Measurements from ENCODE around the gene SOCS7. TPM values are rescaled to one million over a fixed set of nuclear protein-coding genes. Genes with fewer than 3 reads are reported as not detected.

SOCS7 gene
- total RNA-seq, 2 experiments from 2014 or later = 18.1 to 21.7 TPM

DNA sequence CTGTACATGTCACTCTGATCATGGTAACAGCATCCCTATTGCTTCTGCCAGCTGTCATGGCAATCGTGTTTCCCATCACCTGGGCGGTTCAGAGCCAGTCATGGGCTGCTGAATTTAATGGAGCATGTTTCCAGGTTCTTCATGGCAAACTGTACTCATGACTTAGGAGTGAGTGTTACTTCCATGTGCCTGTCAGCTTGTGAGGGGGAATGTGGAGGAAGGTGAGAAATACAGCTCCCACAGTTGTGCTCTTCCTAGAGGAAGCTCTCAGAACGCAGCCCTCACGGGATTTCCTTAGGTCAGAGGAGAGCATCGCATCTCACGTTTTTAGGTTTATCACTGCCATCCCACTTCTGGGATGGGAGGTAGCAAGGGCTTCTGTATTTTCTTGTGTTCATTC is 48.6 kb downstream of the SOCS7 start:
- intact Hi-C loops (cut with micrococcal nuclease) = no loop called here
- Mint-ChIP-seq H3K4me1 (ENCODE audit: low read depth) (no peaks in the 10 kb centered on the region), H3K27me3 (no peaks in the 10 kb centered on the region), H3K4me3 (no peak overlapping the region), H3K36me3 (peaks cover 23% of the 10 kb centered on the region), H3K27ac (no peak overlapping the region), H3K9me3 (no peaks in the 10 kb centered on the region)
- DNase-seq = no peak
- ChIA-PET CTCF (interaction anchor here (2.0 to 2.4 kb wide), 2 partner anchors 24 to 51 kb away, joined by 7 to 12 read pairs; no protein-coding TSS in a partner anchor), POLR2A (no interaction called here)

DNA sequence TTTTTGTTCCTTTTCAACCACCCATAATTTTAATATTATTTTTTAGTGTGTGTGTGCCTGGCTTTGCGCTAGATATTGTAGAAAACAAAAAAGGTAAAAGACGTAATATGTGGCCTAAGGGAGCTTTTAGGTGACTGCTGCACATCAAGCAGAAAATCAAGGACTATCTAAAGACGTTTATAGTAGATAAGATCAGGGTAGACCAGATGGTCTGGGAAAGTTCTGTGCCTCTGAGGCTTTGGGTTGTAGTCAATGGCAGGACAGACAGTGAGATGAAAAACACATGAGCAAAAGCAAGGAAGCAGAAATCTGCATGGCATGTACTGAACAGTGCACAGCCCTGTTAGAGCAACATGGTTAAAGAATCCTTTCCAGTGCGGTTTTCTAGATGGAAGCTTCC is 49.8 kb downstream of the SOCS7 start:
- Mint-ChIP-seq H3K27ac (no peak overlapping the region), H3K27me3 (no peaks in the 10 kb centered on the region), H3K4me3 (no peak overlapping the region), H3K9me3 (no peaks in the 10 kb centered on the region), H3K4me1 (ENCODE audit: low read depth) (no peaks in the 10 kb centered on the region), H3K36me3 (peaks cover 15% of the 10 kb centered on the region)
- POLR2A ChIA-PET = interaction anchor here (0.9 kb wide), 1 partner anchor 52 kb away, joined by 3 read pairs; no protein-coding TSS in a partner anchor
- DNase-seq = no peak
- intact Hi-C loops (cut with micrococcal nuclease) = no loop called here
- CTCF ChIA-PET = interaction anchor here (1.3 to 2.4 kb wide), 3 partner anchors 22 to 79 kb away, joined by 3 to 12 read pairs (median 7); no protein-coding TSS in a partner anchor

DNA sequence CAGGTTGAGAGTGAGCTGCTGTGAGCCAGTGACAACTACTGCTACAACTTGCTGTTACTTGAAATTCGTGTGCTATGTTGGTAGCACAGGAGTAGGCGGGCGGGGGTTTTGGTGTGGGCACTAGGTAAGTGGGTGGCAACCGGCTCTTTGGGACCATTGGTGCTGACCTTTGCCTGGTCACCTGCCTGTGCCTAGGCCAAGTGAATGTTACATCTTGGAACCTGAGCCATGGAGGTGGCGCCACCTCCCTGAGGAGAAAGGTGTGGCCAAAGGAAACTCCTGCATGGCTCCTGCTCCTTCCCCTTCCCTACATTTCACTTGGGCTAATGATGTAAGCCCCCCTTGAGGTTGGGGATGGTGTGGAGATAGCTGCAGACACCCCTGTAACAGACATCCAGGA is 51.3 kb downstream of the SOCS7 start:
- no peaks in the 10 kb centered on the region for H3K27me3 Mint-ChIP-seq
- CTCF ChIA-PET = interaction anchor here (0.6 to 2.4 kb wide), 4 partner anchors 12 to 689 kb away, joined by 3 to 12 read pairs (median 6); no protein-coding TSS in a partner anchor

DNA sequence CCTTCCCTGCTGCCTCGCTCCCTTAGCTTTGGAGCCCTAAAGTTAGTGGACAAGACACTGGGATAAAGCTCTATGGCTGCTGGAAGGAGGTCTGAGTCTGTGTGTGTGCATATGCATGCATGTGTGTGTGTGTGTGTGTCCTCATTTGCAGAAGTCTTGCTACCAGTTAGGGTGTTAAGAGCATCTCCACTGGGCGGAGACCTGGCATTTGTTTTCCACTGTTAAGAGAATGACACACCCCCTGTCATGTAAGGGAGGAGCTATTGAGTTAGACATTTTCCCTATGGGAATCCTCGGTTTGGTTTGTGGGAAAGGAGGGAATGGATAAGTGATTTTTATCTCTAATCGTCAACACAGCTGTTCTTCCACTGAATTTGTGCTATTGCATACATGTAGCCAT is 51.8 kb downstream of the SOCS7 start:
- intact Hi-C loops (cut with micrococcal nuclease) = no loop called here
- H3K27me3 Mint-ChIP-seq = no peaks in the 10 kb centered on the region
- H3K36me3 Mint-ChIP-seq = peaks cover 6% of the 10 kb centered on the region
- no peaks in the 10 kb centered on the region for H3K4me1 Mint-ChIP-seq (ENCODE audit: low read depth)
- no peaks in the 10 kb centered on the region for H3K9me3 Mint-ChIP-seq
- no peak overlapping the region for H3K4me3 Mint-ChIP-seq
- ChIA-PET CTCF (interaction anchor here (0.6 to 2.1 kb wide), 5 partner anchors 11 to 688 kb away, joined by 3 to 8 read pairs (median 3); no protein-coding TSS in a partner anchor), POLR2A (interaction anchor here (0.6 kb wide), 1 partner anchor 1148 kb away, joined by 3 read pairs; no protein-coding TSS in a partner anchor)
- DNase-seq = no peak
- no peak overlapping the region for H3K27ac Mint-ChIP-seq

More for the DNA sequence above, 51.3 kb downstream of the SOCS7 start:
- H3K4me1 Mint-ChIP-seq (ENCODE audit: low read depth) = no peaks in the 10 kb centered on the region
- no peak overlapping the region for H3K4me3 Mint-ChIP-seq
- DNase-seq = no peak
- no peak overlapping the region for H3K27ac Mint-ChIP-seq
- POLR2A ChIA-PET = no interaction called here
- intact Hi-C loops (cut with micrococcal nuclease) = no loop called here
- H3K36me3 Mint-ChIP-seq = peaks cover 7% of the 10 kb centered on the region
- no peaks in the 10 kb centered on the region for H3K9me3 Mint-ChIP-seq

DNA sequence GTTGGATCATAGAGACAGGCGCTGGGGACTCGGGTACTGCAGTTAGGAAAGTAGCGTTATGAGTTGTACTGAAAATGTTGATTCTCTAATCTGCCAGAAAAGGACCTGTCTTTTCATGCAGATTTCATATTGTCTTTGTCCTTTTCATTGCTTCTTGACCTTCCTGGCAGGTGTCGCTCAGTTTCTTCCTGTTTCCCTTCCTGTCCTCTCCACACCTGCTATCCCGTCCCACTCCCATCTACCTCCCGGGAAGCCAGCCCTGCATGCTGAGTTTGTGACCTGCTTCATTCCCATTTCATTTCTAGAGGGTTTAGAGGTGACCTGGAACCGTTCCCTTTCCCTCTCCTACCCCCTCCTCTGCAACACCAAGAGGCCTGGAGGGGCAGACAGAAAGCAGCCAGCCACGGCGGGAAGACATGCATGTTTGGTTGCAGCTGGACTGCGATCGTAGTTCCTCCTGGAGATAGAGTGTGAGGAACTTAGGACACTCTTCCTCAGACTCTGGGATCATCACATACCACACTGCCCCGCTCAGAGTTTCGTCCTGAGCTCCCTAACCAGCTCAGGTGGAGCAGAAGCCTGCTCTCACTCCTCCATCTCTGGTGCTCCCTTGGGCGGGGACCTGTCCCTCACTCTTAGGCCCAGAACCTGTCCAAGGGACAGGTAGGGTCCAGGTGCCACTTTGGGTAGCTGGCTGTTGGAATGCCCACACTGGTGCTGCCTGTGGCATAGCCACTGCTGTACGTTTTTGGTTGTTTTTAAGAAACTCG is 52.7 kb downstream of the SOCS7 start:
- intact Hi-C loops (cut with micrococcal nuclease) = no loop called here
- Mint-ChIP-seq H3K27ac (no peak overlapping the region), H3K27me3 (no peaks in the 10 kb centered on the region), H3K4me1 (ENCODE audit: low read depth) (no peaks in the 10 kb centered on the region), H3K4me3 (no peak overlapping the region), H3K36me3 (peaks cover 6% of the 10 kb centered on the region), H3K9me3 (no peaks in the 10 kb centered on the region)
- POLR2A ChIA-PET = no interaction called here
- DNase-seq = no peak
- CTCF ChIA-PET = interaction anchor here (0.7 to 1.6 kb wide), 3 partner anchors 10 to 55 kb away, joined by 3 to 4 read pairs (median 3); no protein-coding TSS in a partner anchor

DNA sequence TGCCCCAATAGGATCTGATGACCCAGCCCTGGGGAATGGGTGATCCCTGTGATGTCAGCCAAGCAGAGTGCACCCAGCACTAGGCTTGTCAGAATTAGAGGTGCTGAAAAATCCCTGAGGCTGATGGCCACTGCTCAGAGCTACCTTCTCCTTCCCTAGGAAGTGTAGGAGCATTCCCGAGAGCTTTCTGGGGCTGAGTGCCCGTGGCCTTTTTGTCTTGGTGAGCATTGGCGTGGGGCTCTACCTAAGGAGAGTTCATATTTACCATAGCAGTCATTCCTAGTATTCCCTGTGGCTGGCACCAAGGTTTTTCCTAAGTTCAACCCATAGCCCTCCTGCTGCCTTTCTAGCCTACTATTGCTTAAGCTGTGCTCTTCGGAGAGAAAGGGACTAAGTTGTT is 54.0 kb downstream of the SOCS7 start:
- H3K27me3 Mint-ChIP-seq = no peaks in the 10 kb centered on the region
- POLR2A ChIA-PET = no interaction called here
- intact Hi-C loops (cut with micrococcal nuclease) = no loop called here
- no peaks in the 10 kb centered on the region for H3K9me3 Mint-ChIP-seq
- H3K36me3 Mint-ChIP-seq = no peaks in the 10 kb centered on the region
- DNase-seq = no peak
- H3K4me3 Mint-ChIP-seq = no peak overlapping the region
- H3K27ac Mint-ChIP-seq = no peak overlapping the region
- H3K4me1 Mint-ChIP-seq (ENCODE audit: low read depth) = no peaks in the 10 kb centered on the region
- CTCF ChIA-PET = interaction anchor here (1.4 kb wide), 1 partner anchor 57 kb away, joined by 5 read pairs; no protein-coding TSS in a partner anchor

DNA sequence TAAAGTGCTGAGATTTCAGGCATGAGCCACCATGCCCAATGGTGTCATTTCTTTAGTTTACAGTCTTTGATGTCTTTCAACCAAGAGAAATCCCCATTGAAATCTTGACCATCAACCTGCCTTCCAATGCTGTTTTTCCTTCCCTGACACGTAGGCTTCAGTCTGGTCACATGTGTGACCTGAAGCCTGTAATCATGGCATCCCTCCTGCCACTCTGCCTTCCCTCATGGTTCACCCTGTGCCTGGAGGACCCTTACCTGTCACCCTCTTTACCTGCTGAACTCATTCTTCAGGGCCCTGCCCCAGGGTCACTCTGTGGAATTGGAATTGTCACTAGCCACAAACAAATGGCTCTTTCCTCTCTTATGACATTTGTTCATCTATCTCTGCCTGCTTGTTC is 58.6 kb downstream of the SOCS7 start:
- no peak for DNase-seq
- H3K4me1 Mint-ChIP-seq (ENCODE audit: low read depth) = peaks cover 4% of the 10 kb centered on the region
- H3K27me3 Mint-ChIP-seq = no peaks in the 10 kb centered on the region
- no peak overlapping the region for H3K27ac Mint-ChIP-seq
- ChIA-PET POLR2A (no interaction called here), CTCF (no interaction called here)
- no peak overlapping the region for H3K4me3 Mint-ChIP-seq
- intact Hi-C loops (cut with micrococcal nuclease) = loop anchor here (10.0 kb wide), 1 partner anchor 255 kb away; no protein-coding TSS in a partner anchor
- no peaks in the 10 kb centered on the region for H3K36me3 Mint-ChIP-seq
- no peaks in the 10 kb centered on the region for H3K9me3 Mint-ChIP-seq

DNA sequence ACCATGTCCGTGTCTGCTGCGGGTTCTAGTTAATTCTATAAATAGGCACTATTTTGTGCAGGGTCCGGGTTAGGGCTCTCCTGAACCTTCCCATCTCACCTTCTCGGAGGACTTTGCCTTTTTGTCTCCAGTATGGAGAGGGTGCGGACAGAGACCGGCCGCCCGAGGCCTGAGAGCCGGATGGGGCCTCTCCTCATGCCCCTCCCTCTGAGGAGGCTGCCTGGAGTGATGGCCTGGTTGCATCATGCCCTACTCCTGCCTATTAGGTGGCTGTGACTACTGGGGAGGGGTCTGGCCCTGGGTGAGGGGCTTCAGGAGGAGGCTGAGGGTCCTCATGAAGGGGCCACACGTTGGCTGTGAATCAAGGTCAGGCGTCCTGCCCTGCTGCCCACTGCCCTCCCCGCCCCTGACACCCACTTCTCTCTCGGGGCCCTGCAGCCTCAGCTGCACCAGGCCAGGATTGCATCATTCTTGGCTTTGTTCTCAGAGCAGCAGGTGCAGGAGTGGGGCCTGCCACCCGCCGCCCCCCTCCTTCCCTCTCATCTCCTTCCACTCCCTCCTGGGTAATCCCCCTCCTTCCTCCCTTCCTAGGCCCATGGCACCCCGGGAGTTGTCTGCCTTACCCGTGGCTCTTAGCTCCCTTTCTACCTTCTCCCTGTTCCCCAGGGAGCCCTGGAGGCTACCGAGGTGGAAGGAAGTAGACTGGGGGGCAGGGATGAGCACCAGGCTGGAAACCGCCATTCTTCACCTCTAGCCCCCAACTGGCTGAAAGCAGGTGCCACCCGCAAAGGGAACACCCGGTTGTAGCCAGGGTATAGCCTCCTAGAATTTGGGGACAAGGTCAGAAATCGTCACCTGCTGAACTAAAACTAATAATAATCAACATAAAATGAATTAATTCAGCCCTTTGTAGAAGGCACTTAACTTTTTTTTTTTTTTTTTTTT is 63.9 kb downstream of the SOCS7 start:
- intact Hi-C loops (cut with micrococcal nuclease) = loop anchor here (10.0 kb wide), 1 partner anchor 249 kb away; no protein-coding TSS in a partner anchor
- H3K36me3 Mint-ChIP-seq = no peaks in the 10 kb centered on the region
- peak; percentile 48 for DNase-seq
- peak overlapping the region; percentile 67 for H3K27ac Mint-ChIP-seq
- ChIA-PET CTCF (interaction anchor here (1.0 to 7.4 kb wide), 16 partner anchors 11 to 92 kb away, joined by 3 to 265 read pairs (median 5); partner anchors contain the start of gene SOCS7), POLR2A (interaction anchor here (0.7 to 1.0 kb wide), 3 partner anchors 62 to 100 kb away, joined by 3 to 6 read pairs (median 3); no protein-coding TSS in a partner anchor)
- peaks cover 29% of the 10 kb centered on the region for H3K27me3 Mint-ChIP-seq
- no peaks in the 10 kb centered on the region for H3K9me3 Mint-ChIP-seq
- H3K4me1 Mint-ChIP-seq (ENCODE audit: low read depth) = peaks cover 10% of the 10 kb centered on the region
- peak overlapping the region; percentile 67 for H3K4me3 Mint-ChIP-seq

DNA sequence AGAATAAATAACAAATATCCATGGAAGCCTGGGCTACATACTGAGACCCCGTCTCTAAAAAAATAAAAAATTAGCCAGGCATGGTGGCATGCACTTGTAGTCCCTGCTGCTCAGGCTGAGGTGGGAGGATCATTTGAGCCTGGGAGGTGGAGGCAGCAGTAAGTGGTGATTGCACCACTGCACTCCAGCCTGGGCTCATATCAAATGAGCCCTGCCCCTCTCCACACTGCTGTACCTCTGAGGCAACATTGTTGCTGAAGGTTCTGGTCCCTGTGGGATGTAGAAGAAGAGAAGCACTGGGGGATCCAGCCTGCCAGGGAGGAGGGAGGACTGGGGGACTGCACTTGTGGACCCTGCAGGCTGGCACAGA is 65.2 kb downstream of the SOCS7 start:
- ChIA-PET POLR2A (no interaction called here), CTCF (interaction anchor here (7.4 kb wide), 1 partner anchor 66 kb away, joined by 265 read pairs; the partner anchor contains the start of gene SOCS7)
- H3K36me3 Mint-ChIP-seq = no peaks in the 10 kb centered on the region
- DNase-seq = no peak
- H3K27me3 Mint-ChIP-seq = peaks cover 36% of the 10 kb centered on the region
- H3K9me3 Mint-ChIP-seq = no peaks in the 10 kb centered on the region
- intact Hi-C loops (cut with micrococcal nuclease) = loop anchor here (10.0 kb wide), 1 partner anchor 248 kb away; no protein-coding TSS in a partner anchor
- no peak overlapping the region for H3K4me3 Mint-ChIP-seq
- H3K27ac Mint-ChIP-seq = no peak overlapping the region
- H3K4me1 Mint-ChIP-seq (ENCODE audit: low read depth) = peaks cover 10% of the 10 kb centered on the region

DNA sequence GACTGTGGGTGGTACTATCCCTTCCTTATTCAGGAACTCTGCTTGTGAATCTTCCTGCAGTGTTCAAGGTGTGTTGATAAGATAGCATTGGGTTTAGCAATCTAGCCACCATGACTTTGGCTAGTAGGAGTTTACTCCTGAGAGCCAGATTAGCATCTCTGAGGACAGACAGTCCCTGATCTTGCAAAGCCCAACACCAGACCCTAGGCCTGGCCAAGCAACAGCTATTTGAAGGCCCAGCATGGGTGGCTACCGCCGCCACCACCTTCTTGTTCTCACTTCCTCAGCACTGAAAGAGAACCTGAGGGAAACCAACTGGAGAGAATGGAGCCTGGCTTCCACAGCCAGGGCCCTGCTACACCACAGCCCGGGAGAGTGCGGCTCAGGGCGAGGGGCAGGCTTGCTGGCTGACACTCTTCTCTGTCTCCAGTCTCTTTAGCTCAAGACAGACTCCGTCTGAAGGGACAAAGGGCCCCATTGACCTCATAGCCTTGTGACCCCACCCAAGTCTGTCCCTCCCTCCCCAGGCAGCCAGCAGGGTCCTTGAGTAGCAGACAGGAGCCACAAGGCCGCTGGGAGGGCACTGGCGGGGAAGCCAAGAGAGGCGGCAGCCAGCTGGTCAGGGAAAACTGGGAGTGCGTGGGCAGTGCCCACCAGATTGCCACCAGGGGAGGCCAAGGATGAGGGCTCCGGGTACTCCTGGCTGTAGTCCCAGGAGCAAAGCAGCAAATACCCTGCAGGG is 65.7 kb downstream of the SOCS7 start:
- peaks cover 10% of the 10 kb centered on the region for H3K4me1 Mint-ChIP-seq (ENCODE audit: low read depth)
- DNase-seq = no peak
- H3K4me3 Mint-ChIP-seq = no peak overlapping the region
- H3K36me3 Mint-ChIP-seq = no peaks in the 10 kb centered on the region
- no peak overlapping the region for H3K27ac Mint-ChIP-seq
- POLR2A ChIA-PET = no interaction called here
- intact Hi-C loops (cut with micrococcal nuclease) = loop anchor here (10.0 kb wide), 1 partner anchor 247 kb away; no protein-coding TSS in a partner anchor
- CTCF ChIA-PET = interaction anchor here (7.4 kb wide), 1 partner anchor 66 kb away, joined by 265 read pairs; the partner anchor contains the start of gene SOCS7
- H3K27me3 Mint-ChIP-seq = peaks cover 36% of the 10 kb centered on the region
- H3K9me3 Mint-ChIP-seq = no peaks in the 10 kb centered on the region

DNA sequence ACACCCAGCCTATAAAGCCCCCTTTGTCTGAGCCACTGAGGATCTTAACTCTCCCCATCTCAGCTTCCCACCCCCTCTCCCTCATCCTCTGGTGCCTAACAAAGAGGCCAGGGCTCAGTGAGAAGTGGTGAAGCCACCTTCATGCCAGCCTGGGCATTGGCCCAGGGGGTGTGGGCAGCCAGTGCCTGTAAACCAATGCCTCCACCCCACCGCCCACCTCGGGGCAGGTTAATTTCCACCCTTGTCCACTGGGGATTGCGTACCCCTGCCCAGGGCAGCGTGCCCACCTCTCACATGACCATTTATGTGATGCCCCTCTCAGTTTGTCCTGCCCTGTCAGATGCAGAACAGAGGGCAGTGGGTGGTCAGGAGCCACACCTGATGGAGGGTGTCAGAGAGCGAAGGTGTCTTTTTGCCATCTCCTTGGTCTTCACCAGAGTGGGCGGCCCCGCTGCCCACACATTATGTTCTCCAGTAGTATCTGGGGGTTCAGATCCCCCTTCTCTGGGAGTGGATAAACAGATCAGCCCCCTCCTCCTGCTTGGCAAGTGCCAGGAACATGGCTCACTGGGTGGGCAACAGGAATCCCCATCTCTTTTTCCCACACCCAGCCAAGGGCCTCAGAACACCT is 66.5 kb downstream of the SOCS7 start:
- intact Hi-C loops (cut with micrococcal nuclease) = loop anchor here (10.0 kb wide), 1 partner anchor 247 kb away; no protein-coding TSS in a partner anchor
- ChIA-PET POLR2A (no interaction called here), CTCF (interaction anchor here (7.4 kb wide), 1 partner anchor 67 kb away, joined by 265 read pairs; the partner anchor contains the start of gene SOCS7)
- Mint-ChIP-seq H3K36me3 (no peaks in the 10 kb centered on the region), H3K27me3 (peaks cover 40% of the 10 kb centered on the region), H3K9me3 (no peaks in the 10 kb centered on the region), H3K4me1 (ENCODE audit: low read depth) (peaks cover 10% of the 10 kb centered on the region), H3K4me3 (no peak overlapping the region), H3K27ac (no peak overlapping the region)
- DNase-seq = no peak
